Body of pancreas (tissue), 4 donors: Measurements from ENCODE around the gene HS6ST3.
"Not testable (repeated sequence)": the region's sequence is repeated elsewhere in the genome, so short reads cannot be mapped to it uniquely, and the experiment has no call there.

Source experiments
- POLR2A ChIP-seq, 3 donors: fragments of 450-650 bp; IDR thresholded peaks; one replicate each; pipeline ENCODE4 v1.6.1; 2016; ENCODE audit warnings: antibody characterized with exemption in 3 of 3, mild to moderate bottlenecking in 2 of 3
- TF ChIP-seq, protein P1 (sequence below), 7 experiments: fragments of 450-650 bp in 4 of 7; fragments of 200-600 bp in 3 of 7; sonication (generic) in 3 of 7; IDR thresholded peaks; one replicate each; pipeline ENCODE4 v1.5.1; 2016 to 2019; ENCODE audit warnings: antibody characterized with exemption in 7 of 7

DNA sequence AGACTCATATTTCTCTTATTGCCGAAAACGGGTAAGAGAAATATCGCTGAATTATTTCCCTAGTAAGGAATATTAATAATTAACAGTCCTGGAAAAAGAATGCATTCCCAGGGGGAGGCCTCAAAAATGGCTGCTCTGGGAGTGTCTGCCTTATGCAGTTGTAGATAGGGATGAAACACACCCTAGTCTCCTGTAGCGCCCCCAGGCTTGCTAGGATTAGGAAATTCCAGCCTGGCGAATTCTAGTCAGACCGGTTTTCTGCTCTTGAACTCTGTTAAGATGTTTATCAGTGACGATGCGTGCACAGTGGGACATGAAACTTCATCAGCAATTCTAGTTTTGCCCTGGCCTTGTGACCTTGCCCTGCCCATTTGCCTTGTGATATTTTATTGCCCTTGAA, 18.2 kb downstream of the HS6ST3 start:
- TF ChIP-seq, protein P1, sequence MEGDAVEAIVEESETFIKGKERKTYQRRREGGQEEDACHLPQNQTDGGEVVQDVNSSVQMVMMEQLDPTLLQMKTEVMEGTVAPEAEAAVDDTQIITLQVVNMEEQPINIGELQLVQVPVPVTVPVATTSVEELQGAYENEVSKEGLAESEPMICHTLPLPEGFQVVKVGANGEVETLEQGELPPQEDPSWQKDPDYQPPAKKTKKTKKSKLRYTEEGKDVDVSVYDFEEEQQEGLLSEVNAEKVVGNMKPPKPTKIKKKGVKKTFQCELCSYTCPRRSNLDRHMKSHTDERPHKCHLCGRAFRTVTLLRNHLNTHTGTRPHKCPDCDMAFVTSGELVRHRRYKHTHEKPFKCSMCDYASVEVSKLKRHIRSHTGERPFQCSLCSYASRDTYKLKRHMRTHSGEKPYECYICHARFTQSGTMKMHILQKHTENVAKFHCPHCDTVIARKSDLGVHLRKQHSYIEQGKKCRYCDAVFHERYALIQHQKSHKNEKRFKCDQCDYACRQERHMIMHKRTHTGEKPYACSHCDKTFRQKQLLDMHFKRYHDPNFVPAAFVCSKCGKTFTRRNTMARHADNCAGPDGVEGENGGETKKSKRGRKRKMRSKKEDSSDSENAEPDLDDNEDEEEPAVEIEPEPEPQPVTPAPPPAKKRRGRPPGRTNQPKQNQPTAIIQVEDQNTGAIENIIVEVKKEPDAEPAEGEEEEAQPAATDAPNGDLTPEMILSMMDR (IDR thresholded peaks at IDR 0.05): not testable (repeated sequence)
- not testable (repeated sequence) for TF ChIP-seq POLR2A (IDR thresholded peaks at IDR 0.05)
